HCT116 (cell line): ENCODE results near the gene CCDC92B. TPM values are rescaled to one million over a fixed set of nuclear protein-coding genes. Genes with fewer than 3 reads are reported as not detected.

ENCODE experiments used
- ATAC-seq: fragments of 200-7000 bp; cut with Tn5 transposase; 2 replicates; pipeline ENCODE4 v1.9.1; 2020; ENCODE audit warnings: mild to moderate bottlenecking, moderate library complexity
- BruUV-seq: library from RNA; stranded (reverse); fragments of 400-500 nt; replicated peaks from 2 replicates; lab custom pipeline; 2021; lab: Mats Ljungman, UMichigan
- CTCF ChIA-PET: fragments of 300-600 bp; sonication (Branson Sonifier 250); formaldehyde crosslinking; loops from one replicate; lab custom pipeline; 2021; ENCODE audit warnings: antibody characterized with exemption; lab: Charles Lee
- POLR2A ChIA-PET: fragments of 300-600, 350-600 bp; sonication (Branson Sonifier 250); formaldehyde crosslinking; loops from one replicate; lab custom pipeline; 2021; ENCODE audit warnings: antibody characterized with exemption; lab: Charles Lee
- RAD21 ChIA-PET, 2 experiments: fragments of 300-600 bp; sonication (Branson Sonifier 250); formaldehyde crosslinking; loops; one replicate each; lab custom pipeline; 2023; ENCODE audit warnings: low total read pairs in 2 of 2; ENCODE audit not compliant: uncharacterized antibody in 2 of 2, unreplicated experiment in 2 of 2, low non-redundant PET in 1 of 2; lab: Charles Lee
- DNase-seq: peaks from one replicate; pipeline ENCODE4 v3.0.0-alpha.2; 2010; ENCODE audit warnings: low read depth, low spot score
- H2AFZ ChIP-seq: fragments of 200-600 bp; shearing (Covaris generic), sonication (generic); 2 replicates; pipeline ENCODE4 v1.6.1; 2017; ENCODE audit warnings: low read depth, mixed run types, mixed read lengths, antibody characterized with exemption, low read length; ENCODE audit not compliant: poor library complexity, severe bottlenecking
- H3K27ac ChIP-seq: 2 replicates; pipeline ENCODE4 v1.5.1; 2012; ENCODE audit warnings: low read depth, low read length
- H3K27me3 ChIP-seq: fragments of 200-600 bp; sonication (generic); 2 replicates; pipeline ENCODE4 v1.6.1; 2016; ENCODE audit warnings: mixed run types, low read length, mixed read lengths; ENCODE audit not compliant: insufficient read depth
- H3K36me3 ChIP-seq, 2 experiments: fragments of 200-500 bp in 1 of 2; fragments of 200-600 bp in 1 of 2; sonication (Bioruptor generic) in 1 of 2; sonication (generic) in 1 of 2; 2 replicates each; pipeline versions ENCODE4 v1.5.1 to v1.6.1; 2014 to 2016; ENCODE audit warnings: low read length in 2 of 2, inconsistent platforms in 1 of 2, mixed read lengths in 1 of 2, mixed run types in 1 of 2; ENCODE audit not compliant: insufficient read depth in 2 of 2, control insufficient read depth in 1 of 2
- H3K4me1 ChIP-seq, 2 experiments: fragments of 200-600 bp in 1 of 2; sonication (generic) in 1 of 2; 2 replicates each; pipeline versions ENCODE4 v1.5.1 to v1.6.1; 2012 to 2017; ENCODE audit warnings: low read length in 2 of 2, inconsistent platforms in 1 of 2, mild to moderate bottlenecking in 1 of 2, mixed read lengths in 1 of 2, mixed run types in 1 of 2, moderate library complexity in 1 of 2; ENCODE audit not compliant: insufficient read depth in 2 of 2, control insufficient read depth in 1 of 2
- H3K4me2 ChIP-seq: fragments of 200-600 bp; sonication (generic); 2 replicates; pipeline ENCODE4 v1.6.1; 2017; ENCODE audit warnings: mixed run types, low read length, mixed read lengths
- H3K4me3 ChIP-seq, 2 experiments: fragments of 200-600 bp in 1 of 2; sonication (generic) in 1 of 2; replicated peaks in 1 of 2; 2 replicates each; pipeline ENCODE4 v1.5.1; 2011 to 2016; ENCODE audit warnings: low read length in 2 of 2, control low read depth in 1 of 2, low read depth in 1 of 2, mild to moderate bottlenecking in 1 of 2, mixed read lengths in 1 of 2, mixed run types in 1 of 2
- H3K79me2 ChIP-seq: fragments of 200-600 bp; sonication (generic); 2 replicates; pipeline ENCODE4 v1.6.1; 2017; ENCODE audit warnings: mild to moderate bottlenecking, mixed run types, low read length, moderate library complexity, mixed read lengths; ENCODE audit not compliant: insufficient read depth
- H3K9ac ChIP-seq: fragments of 200-600 bp; sonication (generic); 2 replicates; pipeline ENCODE4 v1.6.1; 2016; ENCODE audit warnings: low read length, mixed read lengths
- H3K9me2 ChIP-seq: fragments of 200-600 bp; sonication (generic), shearing (Covaris generic); 2 replicates; pipeline ENCODE4 v1.6.1; 2017; ENCODE audit warnings: mixed run types, mild to moderate bottlenecking, moderate library complexity; ENCODE audit not compliant: insufficient read depth
- H3K9me3 ChIP-seq, 2 experiments: fragments of 200-500 bp in 1 of 2; fragments of 200-600 bp in 1 of 2; sonication (Bioruptor generic) in 1 of 2; sonication (generic) in 1 of 2; 2 replicates each; pipeline ENCODE4 v1.6.1; 2014 to 2017; ENCODE audit warnings: low read length in 2 of 2, mixed read lengths in 2 of 2, inconsistent platforms in 1 of 2, low read depth in 1 of 2, mild to moderate bottlenecking in 1 of 2, mixed run types in 1 of 2, moderate library complexity in 1 of 2; ENCODE audit not compliant: control insufficient read depth in 1 of 2, insufficient read depth in 1 of 2
- H4K20me1 ChIP-seq: fragments of 200-600 bp; sonication (generic), shearing (Covaris generic); 2 replicates; pipeline ENCODE4 v1.6.1; 2017; ENCODE audit warnings: mixed run types, mild to moderate bottlenecking, moderate library complexity; ENCODE audit not compliant: insufficient read depth
- ATF3 ChIP-seq: IDR thresholded peaks from 2 replicates; pipeline ENCODE4 v1.6.1; 2012
- CBX3 ChIP-seq: IDR thresholded peaks from 2 replicates; pipeline ENCODE4 v1.6.1; 2012; ENCODE audit warnings: low read depth
- CEBPB ChIP-seq: IDR thresholded peaks from 2 replicates; pipeline ENCODE4 v1.6.1; 2012; ENCODE audit warnings: low read depth
- ELF1 ChIP-seq: IDR thresholded peaks from 2 replicates; pipeline ENCODE4 v1.6.1; 2012; ENCODE audit warnings: low read depth, borderline replicate concordance
- FOSL1 ChIP-seq: IDR thresholded peaks from 2 replicates; pipeline ENCODE4 v1.6.1; 2012; ENCODE audit warnings: low read depth
- MAX ChIP-seq: IDR thresholded peaks from 2 replicates; pipeline ENCODE4 v1.6.1; 2012
- SIN3A ChIP-seq: IDR thresholded peaks from 2 replicates; pipeline ENCODE4 v1.6.1; 2012; ENCODE audit warnings: low read depth
- SRF ChIP-seq: IDR thresholded peaks from 2 replicates; pipeline ENCODE4 v1.6.1; 2012; ENCODE audit warnings: low read depth
- TCF7L2 ChIP-seq: IDR thresholded peaks from 2 replicates; pipeline ENCODE4 v1.7.0; 2011; ENCODE audit warnings: borderline replicate concordance, inconsistent platforms; ENCODE audit not compliant: insufficient read depth, insufficient read length; ENCODE audit errors: extremely low read depth
- YY1 ChIP-seq: IDR thresholded peaks from 2 replicates; pipeline ENCODE4 v1.6.1; 2011; ENCODE audit warnings: low read length, low read depth, moderate library complexity, mild to moderate bottlenecking; ENCODE audit not compliant: insufficient replicate concordance; ENCODE audit errors: extremely low read depth
- ZFX ChIP-seq: fragments of 450-650 bp; IDR thresholded peaks from 2 replicates; pipeline ENCODE4 v1.6.1; 2017
- ZNF274 ChIP-seq: fragments of 200-500 bp; sonication (Bioruptor generic); IDR thresholded peaks from 2 replicates; pipeline ENCODE4 v1.6.1; 2014; ENCODE audit warnings: mild to moderate bottlenecking, low read depth, low read length, inconsistent platforms
- intact Hi-C: fragments of 100-400 bp; cut with micrococcal nuclease; formaldehyde crosslinking; loops from 2 replicates; pipeline ENCODE4 v1.10.0; 2022
- total RNA-seq: library from RNA; stranded (reverse); gene quantifications from one replicate; pipeline ENCODE4 v1.2.1, GENCODE V29; 2021; ENCODE audit not compliant: unreplicated experiment

The CCDC92B gene
- total RNA-seq, 1 experiment from 2014 or later: 0.17 TPM

GRCh38 chr17:2751491-2751890, 2.0 kb upstream of the CCDC92B start:
- no peak overlapping the region for H3K27ac ChIP-seq
- H3K4me1 ChIP-seq: peaks cover 6 to 17% of the 10 kb centered on the region in 2 experiments
- RAD21 ChIA-PET: no interaction called here
- no peak for DNase-seq
- TF ChIP-seq SIN3A: no peak
- TF ChIP-seq ZNF274: no peak
- no peak for TF ChIP-seq FOSL1
- TF ChIP-seq SRF: no peak
- no peak for TF ChIP-seq MAX
- TF ChIP-seq CBX3: no peak
- no peak overlapping the region for H3K9ac ChIP-seq
- intact Hi-C loops: no loop called here
- H3K9me3 ChIP-seq: no peaks in the 10 kb centered on the region
- H3K4me2 ChIP-seq: no peak overlapping the region
- ATAC-seq: no peak
- no peaks in the 10 kb centered on the region for H3K79me2 ChIP-seq
- H3K36me3 ChIP-seq: no peaks in the 10 kb centered on the region
- H3K4me3 ChIP-seq: no peak overlapping the region
- CTCF ChIA-PET: no interaction called here
- no peak overlapping the region for H2AFZ ChIP-seq
- POLR2A ChIA-PET: no interaction called here
- no TSS peak for BruUV-seq
- no peaks in the 10 kb centered on the region for H4K20me1 ChIP-seq
- H3K27me3 ChIP-seq: no peaks in the 10 kb centered on the region
- no peaks in the 10 kb centered on the region for H3K9me2 ChIP-seq

- no peaks in the 10 kb centered on the region for H3K79me2 ChIP-seq
- H3K9ac ChIP-seq: no peak overlapping the region
- RAD21 ChIA-PET: no interaction called here
- H3K27ac ChIP-seq: no peak overlapping the region
- intact Hi-C loops: no loop called here
- DNase-seq (no peak), ATAC-seq (no peak)
- H3K4me3 ChIP-seq: no peak overlapping the region
- H3K36me3 ChIP-seq: no peaks in the 10 kb centered on the region
- no peaks in the 10 kb centered on the region for H3K9me2 ChIP-seq
- no peak for TF ChIP-seq ATF3
- TF ChIP-seq CEBPB: no peak
- TF ChIP-seq TCF7L2: no peak
- no peak for TF ChIP-seq SIN3A
- no peak for TF ChIP-seq ELF1
- TF ChIP-seq ZFX: no peak
- TF ChIP-seq ZNF274: no peak
- no peak for TF ChIP-seq YY1
- TF ChIP-seq SRF: no peak
- no peak for TF ChIP-seq FOSL1
- H3K4me2 ChIP-seq: no peak overlapping the region
- peaks cover 6 to 11% of the 10 kb centered on the region in 2 experiments for H3K4me1 ChIP-seq
- CTCF ChIA-PET: no interaction called here
- no peaks in the 10 kb centered on the region for H3K9me3 ChIP-seq
- no peaks in the 10 kb centered on the region; the same call in 1 of the 2 replicates for H3K27me3 ChIP-seq
- no peak overlapping the region for H2AFZ ChIP-seq
- H4K20me1 ChIP-seq: no peaks in the 10 kb centered on the region
- no TSS peak for BruUV-seq
- POLR2A ChIA-PET: no interaction called here
Measured at GRCh38 chr17:2750721-2751120, 1.3 kb upstream of the CCDC92B start.
